SJSA1 (cell line): ENCODE measurements around the gene FZD4. TPM values are rescaled to one million over a fixed set of nuclear protein-coding genes. Genes with fewer than 3 reads are reported as not detected.
"Not testable (repeated sequence)": the region's sequence is repeated elsewhere in the genome, so short reads cannot be mapped to it uniquely, and the experiment has no call there.

Source experiments
- DNase-seq, 2 experiments: peaks; one replicate each; pipeline ENCODE4 v3.0.0-alpha.2; 2015 to 2020; ENCODE audit warnings: low spot score in 2 of 2, low read depth in 1 of 2
- H3K27ac ChIP-seq: fragments of 250-450 bp; sonication (Bioruptor Pico); 2 replicates; pipeline ENCODE4 v1.5.1; 2020; ENCODE audit warnings: mild to moderate bottlenecking, moderate library complexity
- H3K27me3 ChIP-seq: fragments of 250-450 bp; sonication (Bioruptor Pico); replicated peaks from 2 replicates; pipeline ENCODE4 v1.5.1; 2020; ENCODE audit warnings: mild to moderate bottlenecking, moderate library complexity
- H3K36me3 ChIP-seq: fragments of 250-450 bp; sonication (Bioruptor Pico); 2 replicates; pipeline ENCODE4 v1.5.1; 2020; ENCODE audit warnings: mild to moderate bottlenecking
- H3K4me1 ChIP-seq: fragments of 250-450 bp; sonication (Bioruptor Pico); replicated peaks from 2 replicates; pipeline ENCODE4 v1.6.1; 2021; ENCODE audit warnings: mild to moderate bottlenecking
- H3K4me3 ChIP-seq: fragments of 250-450 bp; sonication (Bioruptor Pico); 2 replicates; pipeline ENCODE4 v1.5.1; 2020; ENCODE audit warnings: mild to moderate bottlenecking
- H3K9me3 ChIP-seq: fragments of 250-450 bp; sonication (Bioruptor Pico); replicated peaks from 2 replicates; pipeline ENCODE4 v1.5.1; 2020; ENCODE audit warnings: mild to moderate bottlenecking
- total RNA-seq: library from RNA; depleted of rRNA; stranded (reverse); fragments of >200 nt; shearing (Covaris generic); gene quantifications from 2 replicates; pipeline ENCODE4 v1.2.3, GENCODE V29; 2014

The FZD4 gene
- total RNA-seq, 1 experiment from 2014 or later, result 1.6 TPM

- no peaks in the 10 kb centered on the region for H3K36me3 ChIP-seq
- DNase-seq, result no peak
- no peaks in the 10 kb centered on the region for H3K27me3 ChIP-seq
- H3K4me3 ChIP-seq, result no peak overlapping the region
- H3K4me1 ChIP-seq, result no peaks in the 10 kb centered on the region
- no peaks in the 10 kb centered on the region for H3K9me3 ChIP-seq
- no peak overlapping the region for H3K27ac ChIP-seq
Measured at GRCh38 chr11:86938203-86938899, 16.8 kb downstream of the FZD4 start.

- not testable (repeated sequence) for H3K27me3 ChIP-seq, H3K4me1 ChIP-seq, H3K27ac ChIP-seq, H3K9me3 ChIP-seq, DNase-seq, H3K4me3 ChIP-seq, H3K36me3 ChIP-seq
Measured at GRCh38 chr11:86937193-86937806, 17.9 kb downstream of the FZD4 start.

- no peak overlapping the region for H3K4me3 ChIP-seq
- no peaks in the 10 kb centered on the region for H3K27me3 ChIP-seq
- no peaks in the 10 kb centered on the region for H3K36me3 ChIP-seq
- no peak for DNase-seq
- no peak overlapping the region for H3K27ac ChIP-seq
- peaks cover 9% of the 10 kb centered on the region for H3K4me1 ChIP-seq
- no peaks in the 10 kb centered on the region for H3K9me3 ChIP-seq
Measured at GRCh38 chr11:86934926-86935579, 20.1 kb downstream of the FZD4 start.

DNA sequence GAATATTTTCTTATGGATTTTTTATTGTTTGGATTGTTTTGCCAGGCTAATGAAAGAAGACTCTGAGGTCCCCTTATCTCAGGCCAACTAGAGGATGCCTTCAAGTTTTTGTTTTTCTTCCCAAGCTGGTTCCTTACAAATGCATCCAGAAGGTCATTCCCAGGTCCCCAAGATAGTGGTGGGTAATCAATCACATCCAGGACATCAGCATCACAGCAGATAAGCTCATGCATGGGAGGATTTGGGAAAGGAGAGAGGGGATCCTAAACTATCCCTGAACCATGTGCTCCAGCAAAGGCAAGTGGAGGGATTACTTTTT, 20.7 kb downstream of the FZD4 start:
- H3K9me3 ChIP-seq, result no peaks in the 10 kb centered on the region
- no peak for DNase-seq
- peaks cover 9% of the 10 kb centered on the region for H3K4me1 ChIP-seq
- no peak overlapping the region for H3K4me3 ChIP-seq
- H3K27me3 ChIP-seq, result no peaks in the 10 kb centered on the region
- H3K36me3 ChIP-seq, result no peaks in the 10 kb centered on the region
- H3K27ac ChIP-seq, result no peak overlapping the region

GRCh38 chr11:86933891-86934581, 21.2 kb downstream of the FZD4 start:
- Histone ChIP-seq H3K27me3 (no peaks in the 10 kb centered on the region), H3K36me3 (no peaks in the 10 kb centered on the region), H3K4me3 (no peak overlapping the region), H3K9me3 (no peaks in the 10 kb centered on the region), H3K27ac (no peak overlapping the region), H3K4me1 (peaks cover 9% of the 10 kb centered on the region)
- DNase-seq, result no peak

DNA sequence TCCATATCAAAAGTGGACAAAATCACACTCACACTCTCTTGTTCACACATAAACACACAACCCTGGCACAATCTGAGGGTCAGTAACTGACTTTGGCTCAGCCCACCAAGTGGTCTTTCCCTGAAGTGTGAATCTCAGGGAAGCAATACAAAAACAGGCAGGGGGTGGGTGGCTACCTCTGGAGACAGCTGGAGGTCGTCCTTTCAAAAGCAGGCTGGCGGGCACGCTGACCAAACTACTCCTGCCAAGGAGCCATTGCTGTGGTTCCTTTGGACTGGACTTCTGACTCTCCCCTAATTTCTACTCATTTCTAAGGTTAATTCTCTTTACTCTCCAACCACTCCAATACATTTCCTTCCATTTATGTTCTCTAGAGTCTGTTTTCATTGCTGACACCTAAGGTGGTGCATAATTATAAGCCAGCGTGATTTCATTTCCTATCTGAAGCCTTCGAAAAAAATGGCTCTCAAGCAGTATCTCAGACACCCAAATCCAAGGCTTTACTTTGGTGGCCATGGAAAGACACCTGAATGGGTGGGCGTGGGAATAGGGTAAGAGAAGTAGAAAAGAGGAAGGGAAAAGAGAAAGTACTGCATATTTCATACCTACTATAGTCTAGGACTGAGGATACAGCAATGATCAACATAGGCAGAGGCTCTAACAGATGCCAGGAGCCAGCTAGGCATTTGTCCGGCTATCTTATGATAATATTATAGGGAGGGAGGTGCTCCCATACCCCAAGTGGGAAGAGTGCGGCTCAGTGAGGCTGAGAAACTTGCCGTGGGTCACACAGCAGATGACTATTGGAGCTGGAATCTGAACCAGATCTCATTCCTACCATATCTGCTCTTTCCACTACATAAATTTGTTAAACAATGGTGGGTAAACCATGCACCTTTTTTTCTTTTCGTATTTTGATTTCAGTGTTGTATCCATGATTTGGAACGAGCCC, 22.0 kb downstream of the FZD4 start:
- no peak overlapping the region for H3K27ac ChIP-seq
- no peak for DNase-seq
- no peaks in the 10 kb centered on the region for H3K27me3 ChIP-seq
- peaks cover 9% of the 10 kb centered on the region for H3K4me1 ChIP-seq
- H3K4me3 ChIP-seq, result no peak overlapping the region
- no peaks in the 10 kb centered on the region for H3K36me3 ChIP-seq
- H3K9me3 ChIP-seq, result no peaks in the 10 kb centered on the region

DNA sequence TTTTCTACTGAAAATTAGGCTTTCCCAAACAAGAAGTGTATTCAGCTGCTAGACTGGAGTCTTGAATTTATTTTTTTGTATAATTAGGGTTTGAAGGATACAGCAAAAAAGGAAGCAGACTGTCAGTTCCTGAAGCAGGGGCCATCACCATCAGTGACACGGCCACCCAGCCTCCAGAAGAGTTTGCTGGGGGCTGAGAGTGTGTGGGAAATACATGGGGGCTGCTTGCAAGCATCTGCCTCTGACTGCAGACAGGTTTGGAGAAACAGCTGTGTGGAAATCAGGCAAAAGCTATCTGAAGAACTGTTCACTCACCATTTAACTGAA, 23.0 kb downstream of the FZD4 start:
- Histone ChIP-seq H3K27me3 (no peaks in the 10 kb centered on the region), H3K36me3 (no peaks in the 10 kb centered on the region), H3K4me3 (no peak overlapping the region), H3K9me3 (no peaks in the 10 kb centered on the region), H3K4me1 (peaks cover 9% of the 10 kb centered on the region), H3K27ac (no peak overlapping the region)
- DNase-seq, result no peak

- Histone ChIP-seq H3K4me3 (no peak overlapping the region), H3K27ac (no peak overlapping the region), H3K36me3 (no peaks in the 10 kb centered on the region), H3K27me3 (no peaks in the 10 kb centered on the region), H3K4me1 (peaks cover 9% of the 10 kb centered on the region), H3K9me3 (no peaks in the 10 kb centered on the region)
- DNase-seq, result peak in 1 of 2 experiments; percentile 28
Measured at GRCh38 chr11:86931548-86932258, 23.5 kb downstream of the FZD4 start.

GRCh38 chr11:86930957-86931547, 24.1 kb downstream of the FZD4 start:
- Histone ChIP-seq H3K9me3 (no peaks in the 10 kb centered on the region), H3K36me3 (no peaks in the 10 kb centered on the region), H3K4me3 (no peak overlapping the region), H3K4me1 (peaks cover 9% of the 10 kb centered on the region), H3K27me3 (no peaks in the 10 kb centered on the region), H3K27ac (no peak overlapping the region)
- DNase-seq, result no peak

DNA sequence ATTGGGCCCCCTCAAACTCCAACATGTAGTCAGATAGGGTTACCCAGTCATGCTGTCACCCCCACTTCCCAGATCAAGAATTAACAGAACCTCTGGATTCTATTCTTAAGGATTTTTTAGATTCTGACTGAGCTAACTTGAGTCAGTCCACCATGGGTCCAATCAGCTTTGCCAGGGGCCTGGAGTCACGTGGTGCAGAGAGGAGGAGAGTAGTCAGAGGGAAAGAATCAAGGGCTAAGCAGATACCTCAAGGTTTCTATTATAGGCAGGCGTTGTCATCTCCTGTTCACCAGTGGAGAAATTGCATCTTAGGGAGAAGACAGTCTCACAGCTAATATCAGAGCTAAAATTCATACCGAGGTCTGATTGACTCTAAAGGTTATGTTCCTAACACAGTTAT, 28.2 kb downstream of the FZD4 start:
- no peak for DNase-seq
- H3K4me1 ChIP-seq, result peaks cover 5% of the 10 kb centered on the region

GRCh38 chr11:86923999-86924766, 31.0 kb downstream of the FZD4 start:
- Histone ChIP-seq H3K4me3 (no peak overlapping the region), H3K9me3 (no peaks in the 10 kb centered on the region), H3K4me1 (peaks cover 4% of the 10 kb centered on the region), H3K27ac (no peak overlapping the region), H3K27me3 (no peaks in the 10 kb centered on the region), H3K36me3 (no peaks in the 10 kb centered on the region)
- DNase-seq, result no peak

More for the DNA sequence above, 28.2 kb downstream of the FZD4 start:
- H3K36me3 ChIP-seq, result no peaks in the 10 kb centered on the region
- H3K27me3 ChIP-seq, result no peaks in the 10 kb centered on the region
- H3K9me3 ChIP-seq, result no peaks in the 10 kb centered on the region
- H3K27ac ChIP-seq, result no peak overlapping the region
- H3K4me3 ChIP-seq, result no peak overlapping the region

- Histone ChIP-seq H3K4me1 (peaks cover 8% of the 10 kb centered on the region), H3K27me3 (no peaks in the 10 kb centered on the region), H3K36me3 (no peaks in the 10 kb centered on the region), H3K27ac (no peak overlapping the region), H3K9me3 (no peaks in the 10 kb centered on the region), H3K4me3 (no peak overlapping the region)
- no peak for DNase-seq
Measured at GRCh38 chr11:86922225-86922624, 33.0 kb downstream of the FZD4 start.
